Measurements from ENCODE around the gene IDH2. TPM values are rescaled to one million over a fixed set of nuclear protein-coding genes. Genes with fewer than 3 reads are reported as not detected.

The IDH2 gene
- total RNA-seq, 4 donors from 2014 or later = 60.7 to 155 (median 103) TPM

DNA sequence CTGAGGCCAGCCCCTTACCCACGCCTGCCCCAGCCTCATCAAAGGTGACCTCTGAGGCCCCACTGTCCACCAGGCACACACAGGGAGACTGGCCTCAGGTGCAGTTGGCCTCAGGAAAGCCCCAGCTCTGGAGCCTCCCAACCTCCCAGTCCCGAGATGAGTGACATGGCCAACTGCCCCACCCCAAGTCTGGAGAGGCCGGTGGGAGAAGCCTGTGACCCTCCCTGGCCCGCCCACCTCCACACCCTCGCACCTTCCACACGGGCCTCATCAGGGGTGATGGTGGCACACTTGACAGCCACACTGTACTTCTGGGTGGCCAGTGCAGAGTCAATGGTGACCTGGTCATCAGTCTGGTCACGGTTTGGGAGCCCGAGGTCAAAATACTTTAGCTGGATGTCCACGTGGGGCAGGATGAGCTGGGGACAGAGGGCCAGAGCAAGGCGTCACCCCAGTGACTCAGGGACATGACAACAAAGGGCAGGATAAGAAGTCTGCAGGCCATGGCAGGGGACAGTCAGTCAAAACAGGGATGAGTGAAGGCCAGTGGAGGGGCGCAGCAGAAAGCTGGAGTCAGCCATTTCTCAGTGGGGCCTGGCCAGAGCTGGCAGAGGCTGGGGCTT lies 11.9 kb downstream of the IDH2 start:
- H3K4me1 ChIP-seq = peaks cover 4 to 17% (median 5%) of the 10 kb centered on the region in 3 donors
- no peak for DNase-seq
- intact Hi-C loops (cut with DNase I) = no loop called here
- no peaks in the 10 kb centered on the region for H3K27me3 ChIP-seq
- 85 to 89% methylated on average over 7 to 8 of the region's 11 CpGs for WGBS, 2 donors
- H3K9me3 ChIP-seq = no peaks in the 10 kb centered on the region
- H3K4me3 ChIP-seq = no peak overlapping the region
- no peak overlapping the region for H3K27ac ChIP-seq
- no peak for TF ChIP-seq POLR2A (IDR thresholded peaks at IDR 0.05)
- TF ChIP-seq, protein P1, sequence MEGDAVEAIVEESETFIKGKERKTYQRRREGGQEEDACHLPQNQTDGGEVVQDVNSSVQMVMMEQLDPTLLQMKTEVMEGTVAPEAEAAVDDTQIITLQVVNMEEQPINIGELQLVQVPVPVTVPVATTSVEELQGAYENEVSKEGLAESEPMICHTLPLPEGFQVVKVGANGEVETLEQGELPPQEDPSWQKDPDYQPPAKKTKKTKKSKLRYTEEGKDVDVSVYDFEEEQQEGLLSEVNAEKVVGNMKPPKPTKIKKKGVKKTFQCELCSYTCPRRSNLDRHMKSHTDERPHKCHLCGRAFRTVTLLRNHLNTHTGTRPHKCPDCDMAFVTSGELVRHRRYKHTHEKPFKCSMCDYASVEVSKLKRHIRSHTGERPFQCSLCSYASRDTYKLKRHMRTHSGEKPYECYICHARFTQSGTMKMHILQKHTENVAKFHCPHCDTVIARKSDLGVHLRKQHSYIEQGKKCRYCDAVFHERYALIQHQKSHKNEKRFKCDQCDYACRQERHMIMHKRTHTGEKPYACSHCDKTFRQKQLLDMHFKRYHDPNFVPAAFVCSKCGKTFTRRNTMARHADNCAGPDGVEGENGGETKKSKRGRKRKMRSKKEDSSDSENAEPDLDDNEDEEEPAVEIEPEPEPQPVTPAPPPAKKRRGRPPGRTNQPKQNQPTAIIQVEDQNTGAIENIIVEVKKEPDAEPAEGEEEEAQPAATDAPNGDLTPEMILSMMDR (IDR thresholded peaks at IDR 0.05) = no peak
- H3K36me3 ChIP-seq = peaks cover 10 to 66% (median 15%) of the 10 kb centered on the region in 3 donors

DNA sequence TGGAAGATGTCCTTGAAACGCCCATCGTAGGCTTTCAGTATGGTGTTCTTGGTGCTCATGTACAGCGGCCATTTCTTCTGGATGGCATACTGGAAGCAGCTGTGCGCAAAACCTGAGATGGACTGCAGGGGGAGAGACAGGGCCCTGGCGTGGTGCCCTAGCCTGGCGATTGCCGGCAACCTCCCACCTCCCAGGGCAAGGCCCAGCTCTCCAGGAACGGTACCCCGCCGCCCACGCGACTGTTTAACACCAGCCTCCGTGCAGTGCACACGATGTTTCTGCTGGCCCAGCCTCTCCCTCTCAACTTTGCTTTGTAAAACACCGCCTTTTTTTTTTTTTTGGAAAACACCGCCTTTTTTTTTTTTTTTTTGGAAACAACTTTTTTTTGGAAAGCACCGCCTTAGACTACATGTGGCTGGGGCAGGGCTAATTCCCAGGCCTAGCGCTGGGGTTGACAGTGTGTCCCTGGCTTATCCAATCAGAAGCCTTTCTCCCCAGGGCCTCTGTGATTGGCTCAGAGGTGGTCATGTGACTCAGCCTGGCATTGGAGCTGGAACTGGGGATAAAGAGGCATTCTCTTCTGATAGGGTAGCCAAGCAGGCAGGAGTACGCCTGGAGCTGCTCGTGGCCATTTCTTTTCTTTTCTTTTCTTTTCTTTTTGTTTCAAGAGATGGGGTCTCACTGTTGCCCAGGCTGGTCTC lies 14.7 kb downstream of the IDH2 start:
- intact Hi-C loops (cut with DNase I) = loop anchor here (10.0 kb wide), 1 partner anchor 323 kb away; no protein-coding TSS in a partner anchor
- no peak overlapping the region for H3K27ac ChIP-seq
- TF ChIP-seq POLR2A (IDR thresholded peaks at IDR 0.05) = no peak
- TF ChIP-seq, protein P1 (IDR thresholded peaks at IDR 0.05) = peak in 1 of 6 experiments; percentile 30
- H3K9me3 ChIP-seq = no peaks in the 10 kb centered on the region
- peaks cover 24 to 92% (median 35%) of the 10 kb centered on the region in 3 donors for H3K36me3 ChIP-seq
- DNase-seq = no peak
- no peak overlapping the region for H3K4me3 ChIP-seq
- H3K27me3 ChIP-seq = no peaks in the 10 kb centered on the region
- 69 to 82% methylated on average over 20 of the region's 20 CpGs for WGBS, 2 donors
- H3K4me1 ChIP-seq = peaks cover 0 to 6% (median 3%) of the 10 kb centered on the region in 3 donors

DNA sequence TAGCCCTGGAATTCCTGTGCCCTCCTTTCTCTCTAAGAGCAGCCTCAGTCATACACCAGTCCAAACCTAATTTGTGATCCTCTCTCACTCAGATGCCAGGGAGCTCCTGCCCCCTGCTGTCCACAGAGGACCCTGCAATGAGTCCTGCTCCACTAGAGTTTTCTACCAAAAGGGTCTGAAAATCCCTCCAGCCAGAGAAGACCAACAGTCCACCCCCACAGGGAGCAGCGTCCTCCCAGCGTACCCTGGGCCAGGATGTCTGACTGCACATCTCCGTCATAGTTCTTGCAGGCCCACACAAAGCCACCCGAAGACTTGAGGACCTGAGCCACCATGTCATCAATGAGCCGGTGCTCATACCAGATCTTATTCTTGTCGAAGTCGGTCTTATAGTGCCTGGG lies 15.4 kb downstream of the IDH2 start:
- DNase-seq = no peak
- H3K9me3 ChIP-seq = no peaks in the 10 kb centered on the region
- no peaks in the 10 kb centered on the region for H3K27me3 ChIP-seq
- no peak overlapping the region for H3K4me3 ChIP-seq
- H3K4me1 ChIP-seq = peaks cover 0 to 14% (median 9%) of the 10 kb centered on the region in 3 donors
- peaks cover 24 to 99% (median 35%) of the 10 kb centered on the region in 3 donors for H3K36me3 ChIP-seq
- intact Hi-C loops (cut with DNase I) = loop anchor here (10.0 kb wide), 1 partner anchor 322 kb away; no protein-coding TSS in a partner anchor
- no peak overlapping the region for H3K27ac ChIP-seq
- WGBS, 2 donors = 83% methylated on average over 7 of the region's 7 CpGs; no CpG with 5 or more reads in 1 of the 2 donors
- TF ChIP-seq POLR2A (IDR thresholded peaks at IDR 0.05) = no peak
- TF ChIP-seq, protein P1 (IDR thresholded peaks at IDR 0.05) = peak in 5 of 6 experiments; percentile 57 to 79 (median 65)

DNA sequence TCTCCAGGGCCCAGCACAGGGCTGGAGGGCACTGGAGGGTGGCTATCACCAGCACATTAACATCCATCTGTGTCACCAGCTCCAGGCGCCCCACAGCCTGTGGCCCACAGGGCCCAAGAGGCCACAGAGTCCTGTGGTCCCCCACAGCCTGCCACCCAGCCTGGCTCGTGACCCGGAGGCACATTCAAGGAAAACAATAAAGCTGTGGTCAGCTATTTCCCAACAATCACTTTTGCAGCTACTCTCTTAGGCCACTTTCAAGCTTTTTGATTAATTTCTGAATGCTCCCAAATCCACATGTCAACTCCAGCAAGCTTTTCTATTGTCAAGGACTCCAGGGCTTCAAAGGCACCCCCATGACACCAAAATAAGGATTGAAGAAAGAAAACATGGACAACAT lies 16.7 kb downstream of the IDH2 start:
- no peaks in the 10 kb centered on the region for H3K27me3 ChIP-seq
- DNase-seq = no peak
- no peak overlapping the region for H3K4me3 ChIP-seq
- 81 to 92% methylated on average over 2 of the region's 3 CpGs for WGBS, 2 donors
- no peaks in the 10 kb centered on the region for H3K9me3 ChIP-seq
- TF ChIP-seq, protein P1 (IDR thresholded peaks at IDR 0.05) = no peak
- no peak for TF ChIP-seq POLR2A (IDR thresholded peaks at IDR 0.05)
- intact Hi-C loops (cut with DNase I) = loop anchor here (10.0 kb wide), 1 partner anchor 321 kb away; no protein-coding TSS in a partner anchor
- peaks cover 0 to 20% (median 9%) of the 10 kb centered on the region in 3 donors for H3K4me1 ChIP-seq
- peaks cover 24 to 99% (median 35%) of the 10 kb centered on the region in 3 donors for H3K36me3 ChIP-seq
- H3K27ac ChIP-seq = peak overlapping the region in 1 of 4 donors; percentile 9

Measured in esophagus squamous epithelium (tissue), 5 donors.